Posterior vena cava (tissue), 2 donors: Measurements from ENCODE around the gene GALNTL6. TPM values are rescaled to one million over a fixed set of nuclear protein-coding genes. Genes with fewer than 3 reads are reported as not detected.

ENCODE experiments used
- DNase-seq: peaks from one replicate; pipeline ENCODE4 v3.0.0-alpha.2; 2020; ENCODE audit warnings: low spot score
- intact Hi-C, 2 donors: fragments of 100-400 bp; cut with DNase I; formaldehyde crosslinking; loops; one replicate each; pipeline versions ENCODE4 v1.14.1 to v1.14.2; 2022 to 2023
- total RNA-seq, 2 donors: library from RNA; stranded (reverse); fragmentation: NEBNext Ultra II Directional; extraction: Animal tissue kit (Norgen Biotek cat#: 25700); gene quantifications; one replicate each; pipeline ENCODE4 v1.2.1, GENCODE V29; 2021
- donor health status: DM: yes; HTN: yes; CAD: no.
- donor health status: DM: yes; HTN: yes; CAD: no.

Gene GALNTL6
- total RNA-seq, 2 donors from 2014 or later = not detected

- intact Hi-C loops = no loop called here
- no peak for DNase-seq
Observed at GRCh38 chr4:172596206-172596605, 783.0 kb downstream of the GALNTL6 start.

GRCh38 chr4:172599554-172599953, 786.4 kb downstream of the GALNTL6 start:
- intact Hi-C loops = no loop called here
- DNase-seq = no peak

GRCh38 chr4:172601195-172601594, 788.0 kb downstream of the GALNTL6 start:
- intact Hi-C loops = no loop called here
- no peak for DNase-seq

- DNase-seq = no peak
- intact Hi-C loops = no loop called here
Observed at GRCh38 chr4:172619218-172619617, 806.0 kb downstream of the GALNTL6 start.

- intact Hi-C loops = no loop called here
Observed at GRCh38 chr4:172619798-172620197, 806.6 kb downstream of the GALNTL6 start.

GRCh38 chr4:172628263-172628662, 815.1 kb downstream of the GALNTL6 start:
- DNase-seq = no peak
- intact Hi-C loops = no loop called here

More at GRCh38 chr4:172619798-172620197, 806.6 kb downstream of the GALNTL6 start:
- DNase-seq = no peak

- no peak for DNase-seq
- intact Hi-C loops = no loop called here
Observed at GRCh38 chr4:172630280-172630679, 817.1 kb downstream of the GALNTL6 start.

- intact Hi-C loops = no loop called here
- DNase-seq = no peak
Observed at GRCh38 chr4:172631832-172632231, 818.6 kb downstream of the GALNTL6 start.

GRCh38 chr4:172648471-172648870, 835.3 kb downstream of the GALNTL6 start:
- DNase-seq = no peak
- intact Hi-C loops = no loop called here

GRCh38 chr4:172649143-172649542, 835.9 kb downstream of the GALNTL6 start:
- intact Hi-C loops = no loop called here
- no peak for DNase-seq

GRCh38 chr4:172650758-172651530, 837.7 kb downstream of the GALNTL6 start:
- intact Hi-C loops = no loop called here
- no peak for DNase-seq

GRCh38 chr4:172651961-172652360, 838.8 kb downstream of the GALNTL6 start:
- intact Hi-C loops = no loop called here
- DNase-seq = no peak

GRCh38 chr4:172652369-172652768, 839.2 kb downstream of the GALNTL6 start:
- no peak for DNase-seq
- intact Hi-C loops = no loop called here

- intact Hi-C loops = no loop called here
- DNase-seq = no peak
Observed at GRCh38 chr4:172653676-172654075, 840.5 kb downstream of the GALNTL6 start.

- no peak for DNase-seq
- intact Hi-C loops = no loop called here
Observed at GRCh38 chr4:172654457-172654856, 841.3 kb downstream of the GALNTL6 start.

- no peak for DNase-seq
- intact Hi-C loops = no loop called here
Observed at GRCh38 chr4:172656055-172656454, 842.9 kb downstream of the GALNTL6 start.

GRCh38 chr4:172657081-172657480, 843.9 kb downstream of the GALNTL6 start:
- no peak for DNase-seq
- intact Hi-C loops = no loop called here

- no peak for DNase-seq
- intact Hi-C loops = no loop called here
Observed at GRCh38 chr4:172660251-172660650, 847.0 kb downstream of the GALNTL6 start.

GRCh38 chr4:172662113-172662512, 848.9 kb downstream of the GALNTL6 start:
- DNase-seq = no peak
- intact Hi-C loops = no loop called here

GRCh38 chr4:172666711-172667368, 853.6 kb downstream of the GALNTL6 start:
- intact Hi-C loops = no loop called here
- DNase-seq = no peak

- intact Hi-C loops = loop anchor here in 1 of 2 donors (10.0 kb wide), 1 partner anchor 1390 kb away; no protein-coding TSS in a partner anchor
- no peak for DNase-seq
Observed at GRCh38 chr4:172674811-172675210, 861.6 kb downstream of the GALNTL6 start.
